ENCODE measurements around the gene CNTFR.
A peak's percentile ranks its signal among the peaks of the same experiment; 100 is the strongest.

Gene CNTFR

DNA sequence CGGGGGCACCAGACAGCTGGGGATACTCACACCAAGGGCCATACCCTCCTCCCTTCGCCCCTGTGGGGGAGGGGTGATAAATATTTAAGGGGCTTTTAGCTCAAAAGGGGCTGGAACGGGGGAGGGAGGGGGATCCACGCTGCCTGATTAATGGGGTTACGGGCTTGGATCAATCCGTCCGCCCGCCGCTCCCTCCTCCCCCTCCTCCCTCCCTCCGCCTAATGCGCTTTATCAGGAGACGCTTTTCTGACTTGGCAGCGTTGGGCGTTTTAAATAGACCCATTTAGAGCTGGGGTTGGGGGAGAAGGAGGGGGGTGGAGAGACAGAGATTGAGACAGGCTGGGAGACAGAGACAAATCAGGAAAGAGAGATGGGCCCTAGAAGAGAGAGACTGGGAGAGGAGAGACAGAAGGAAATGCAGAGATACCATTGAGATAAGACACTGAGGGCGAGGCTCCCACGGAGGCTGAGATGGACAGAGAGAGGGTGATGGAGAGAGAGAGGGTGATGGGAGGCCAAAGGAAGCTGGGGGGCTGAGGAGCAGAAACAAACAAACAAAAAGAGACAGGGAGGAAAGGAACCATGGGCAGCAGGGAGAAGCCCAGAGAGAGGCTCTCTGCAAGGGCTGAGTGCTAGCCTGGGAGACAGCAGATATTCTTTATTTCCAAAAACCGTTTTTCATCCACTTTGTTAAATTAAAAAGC lies 10.3 kb downstream of the CNTFR start:
- TF ChIP-seq, protein P1, sequence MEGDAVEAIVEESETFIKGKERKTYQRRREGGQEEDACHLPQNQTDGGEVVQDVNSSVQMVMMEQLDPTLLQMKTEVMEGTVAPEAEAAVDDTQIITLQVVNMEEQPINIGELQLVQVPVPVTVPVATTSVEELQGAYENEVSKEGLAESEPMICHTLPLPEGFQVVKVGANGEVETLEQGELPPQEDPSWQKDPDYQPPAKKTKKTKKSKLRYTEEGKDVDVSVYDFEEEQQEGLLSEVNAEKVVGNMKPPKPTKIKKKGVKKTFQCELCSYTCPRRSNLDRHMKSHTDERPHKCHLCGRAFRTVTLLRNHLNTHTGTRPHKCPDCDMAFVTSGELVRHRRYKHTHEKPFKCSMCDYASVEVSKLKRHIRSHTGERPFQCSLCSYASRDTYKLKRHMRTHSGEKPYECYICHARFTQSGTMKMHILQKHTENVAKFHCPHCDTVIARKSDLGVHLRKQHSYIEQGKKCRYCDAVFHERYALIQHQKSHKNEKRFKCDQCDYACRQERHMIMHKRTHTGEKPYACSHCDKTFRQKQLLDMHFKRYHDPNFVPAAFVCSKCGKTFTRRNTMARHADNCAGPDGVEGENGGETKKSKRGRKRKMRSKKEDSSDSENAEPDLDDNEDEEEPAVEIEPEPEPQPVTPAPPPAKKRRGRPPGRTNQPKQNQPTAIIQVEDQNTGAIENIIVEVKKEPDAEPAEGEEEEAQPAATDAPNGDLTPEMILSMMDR (IDR thresholded peaks at IDR 0.05; ENCODE audit: low read depth, low read length): no peak
- H3K9me3 ChIP-seq: no peaks in the 10 kb centered on the region
- peaks cover 74% of the 10 kb centered on the region for H3K4me1 ChIP-seq
- H3K4me3 ChIP-seq (ENCODE audit: low read depth, low read length): peak overlapping the region; percentile 52
- H3K27me3 ChIP-seq: no peaks in the 10 kb centered on the region
- DNase-seq: peak; percentile 80
- peaks cover 26% of the 10 kb centered on the region for H3K36me3 ChIP-seq

DNA sequence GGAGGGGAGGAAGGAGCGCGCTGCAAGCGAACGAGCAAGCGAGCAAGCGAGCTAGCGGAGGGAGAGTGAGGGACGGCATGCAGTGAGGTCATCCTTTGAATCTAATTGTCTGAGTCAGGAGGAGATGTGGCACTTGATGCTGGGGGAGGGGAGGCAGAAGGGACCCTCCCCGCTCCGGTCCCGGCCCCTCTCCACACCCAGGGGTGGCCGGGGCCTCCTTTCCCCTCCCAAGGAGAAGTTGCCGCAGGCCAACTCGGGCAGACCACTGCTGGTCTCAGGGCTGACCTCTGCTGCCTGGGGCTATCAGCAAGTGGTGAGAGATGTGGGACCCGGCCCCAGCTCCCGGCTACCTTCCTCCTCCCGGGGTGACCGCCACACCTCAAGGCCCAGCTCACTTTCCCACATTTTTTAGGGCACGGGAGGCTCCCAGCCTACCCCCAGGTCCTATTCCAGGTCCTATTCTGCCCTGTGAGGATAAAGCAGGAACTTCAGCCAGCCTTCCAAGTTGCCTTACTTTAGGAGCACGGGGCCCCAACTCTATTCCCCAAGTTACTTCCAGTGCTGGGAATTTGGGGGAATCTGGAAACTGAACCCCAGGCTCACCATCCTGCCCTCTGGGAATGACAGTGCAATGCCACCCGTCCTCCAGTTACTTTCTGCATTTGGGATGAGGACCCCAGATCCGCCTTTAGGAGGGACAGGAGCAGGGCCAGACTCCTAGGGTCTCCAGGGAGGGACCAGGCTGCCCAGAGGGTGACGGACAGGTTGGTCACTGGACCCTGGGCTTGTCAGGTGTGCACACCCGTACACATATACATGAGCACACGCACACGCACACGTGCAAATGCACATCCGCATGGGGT lies 11.1 kb downstream of the CNTFR start:
- TF ChIP-seq, protein P1 (IDR thresholded peaks at IDR 0.05; ENCODE audit: low read depth, low read length): peak; percentile 15; the same call in 1 of the 2 replicates
- Histone ChIP-seq H3K36me3 (peaks cover 30% of the 10 kb centered on the region), H3K4me3 (ENCODE audit: low read depth, low read length) (peak overlapping the region; percentile 52), H3K9me3 (no peaks in the 10 kb centered on the region), H3K4me1 (peaks cover 69% of the 10 kb centered on the region), H3K27me3 (no peaks in the 10 kb centered on the region)
- DNase-seq: peak; percentile 80

- Histone ChIP-seq H3K4me3 (ENCODE audit: low read depth, low read length) (peak overlapping the region; percentile 52), H3K4me1 (peaks cover 64% of the 10 kb centered on the region), H3K9me3 (no peaks in the 10 kb centered on the region), H3K36me3 (peaks cover 36% of the 10 kb centered on the region), H3K27me3 (no peaks in the 10 kb centered on the region)
- DNase-seq: peak; percentile 73
- TF ChIP-seq, protein P1 (IDR thresholded peaks at IDR 0.05; ENCODE audit: low read depth, low read length): no peak
Measured at GRCh38 chr9:34577400-34578240, 11.9 kb downstream of the CNTFR start.

DNA sequence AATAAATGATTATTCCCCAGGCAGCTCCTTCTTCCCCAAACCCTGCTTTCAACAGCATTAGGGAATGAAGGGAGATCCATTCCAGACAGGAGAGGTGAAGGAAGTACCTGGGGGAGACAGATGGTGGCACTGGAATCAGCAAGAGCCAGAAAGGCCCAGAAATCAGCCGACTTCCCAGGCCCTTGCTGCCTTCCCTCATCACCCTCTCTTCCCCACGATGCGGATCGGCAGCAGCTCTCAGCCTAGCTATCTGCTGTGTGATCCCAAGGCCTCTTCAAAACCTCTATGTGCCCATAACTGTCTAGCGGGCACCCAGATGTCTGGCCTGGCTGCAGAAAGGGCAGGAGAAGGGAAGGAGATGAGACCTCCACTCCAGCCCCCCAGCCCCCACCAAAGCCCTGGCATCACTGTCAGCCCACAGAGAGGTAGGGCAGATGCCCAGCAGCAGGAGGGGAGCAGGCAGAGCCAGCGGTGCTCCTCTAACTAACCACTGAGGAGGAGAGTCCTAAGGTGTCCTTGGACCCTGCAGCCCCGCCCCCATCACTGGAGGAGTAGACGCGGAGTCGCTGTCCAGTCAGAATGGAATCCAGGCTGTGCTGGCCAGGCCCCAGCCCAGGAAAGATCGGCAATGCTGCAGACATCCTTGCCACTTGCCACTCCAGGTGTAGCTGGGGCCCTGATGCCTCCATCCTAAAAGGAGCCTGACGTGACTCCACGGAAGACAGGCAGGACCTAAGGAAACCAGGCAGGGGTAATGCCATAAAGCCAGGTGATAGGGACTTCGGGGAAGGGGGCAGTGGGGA lies 12.7 kb downstream of the CNTFR start:
- TF ChIP-seq, protein P1 (IDR thresholded peaks at IDR 0.05; ENCODE audit: low read depth, low read length): no peak; the same call in 1 of the 2 replicates
- Histone ChIP-seq H3K4me1 (peaks cover 67% of the 10 kb centered on the region), H3K9me3 (no peaks in the 10 kb centered on the region), H3K4me3 (ENCODE audit: low read depth, low read length) (peak overlapping the region; percentile 52), H3K36me3 (peaks cover 36% of the 10 kb centered on the region), H3K27me3 (no peaks in the 10 kb centered on the region)
- peak; percentile 48 for DNase-seq

DNA sequence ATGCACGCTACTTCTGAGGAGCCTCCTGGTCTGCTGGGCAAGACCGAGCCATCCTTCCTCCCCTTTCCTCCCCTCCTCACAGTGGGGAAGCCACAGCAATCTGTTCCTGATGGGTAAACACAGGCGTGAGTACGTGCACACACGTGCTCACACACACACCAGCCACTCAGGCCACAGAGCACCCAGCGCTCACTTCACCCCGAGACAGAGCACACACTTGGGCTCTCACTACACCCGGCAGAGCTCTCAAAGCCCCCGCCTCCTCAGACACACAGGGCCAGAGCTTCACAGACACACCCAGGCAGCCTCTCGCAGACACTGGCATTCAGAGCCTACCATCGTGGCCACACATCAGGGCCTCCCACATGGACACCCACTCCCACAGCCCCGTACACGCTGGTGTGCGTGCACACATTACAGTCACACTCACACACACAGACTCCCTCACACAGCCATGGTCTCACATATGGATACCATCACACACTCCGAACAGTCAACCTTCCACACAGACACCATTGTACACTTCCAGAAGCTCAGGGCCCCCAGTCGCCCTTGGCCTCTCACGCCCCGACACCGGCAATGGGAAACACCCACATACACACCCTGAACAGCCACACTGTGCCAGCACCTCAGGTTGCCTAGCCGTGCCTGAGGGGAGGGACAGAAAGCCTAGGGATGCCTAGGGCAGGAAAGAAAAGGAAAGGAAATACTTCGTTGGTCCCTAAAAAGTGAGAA lies 13.5 kb downstream of the CNTFR start:
- TF ChIP-seq, protein P1 (IDR thresholded peaks at IDR 0.05; ENCODE audit: low read depth, low read length): no peak
- Histone ChIP-seq H3K4me3 (ENCODE audit: low read depth, low read length) (no peak overlapping the region), H3K27me3 (no peaks in the 10 kb centered on the region), H3K36me3 (peaks cover 33% of the 10 kb centered on the region), H3K4me1 (peaks cover 68% of the 10 kb centered on the region), H3K9me3 (no peaks in the 10 kb centered on the region)
- no peak for DNase-seq

Measured in BE2C (cell line).